SK-N-SH treated with all-trans-retinoic acid at 6 μM for 48 hours (cell line): Measurements from ENCODE around the gene CCNJL.

Experiments
- ATAC-seq: fragments of 200-7000 bp; cut with Tn5 transposase; 3 replicates; pipeline ENCODE4 v1.9.1; 2020; ENCODE audit warnings: mild to moderate bottlenecking, moderate library complexity
- ARNTL ChIP-seq: fragments of 450-650 bp; formaldehyde crosslinking; IDR thresholded peaks from 2 replicates; pipeline ENCODE4 v1.5.0; 2020; ENCODE audit warnings: low read depth, mild to moderate bottlenecking, moderate library complexity, borderline replicate concordance
- BACH2 ChIP-seq: fragments of 250-450 bp; sonication (Bioruptor Pico); IDR thresholded peaks from 2 replicates; pipeline ENCODE4 v1.9.0; 2021; ENCODE audit warnings: mild to moderate bottlenecking, borderline replicate concordance
- CREB5 ChIP-seq: fragments of 250-450 bp; sonication (Bioruptor Pico); IDR thresholded peaks from 2 replicates; pipeline ENCODE4 v1.5.1; 2020; ENCODE audit warnings: low read depth, mild to moderate bottlenecking, moderate library complexity
- ESRRG ChIP-seq: fragments of 250-450 bp; sonication (Bioruptor Pico); IDR thresholded peaks from 2 replicates; pipeline ENCODE4 v1.6.1; 2021; ENCODE audit warnings: mild to moderate bottlenecking
- GLIS3 ChIP-seq: fragments of 250-450 bp; sonication (Bioruptor Pico); IDR thresholded peaks from 2 replicates; pipeline ENCODE4 v1.5.0; 2020; ENCODE audit warnings: mild to moderate bottlenecking, moderate library complexity
- ISL1 ChIP-seq: fragments of 250-450 bp; sonication (Bioruptor Pico); IDR thresholded peaks from 2 replicates; pipeline ENCODE4 v2.1.2; 2022; ENCODE audit warnings: mild to moderate bottlenecking, moderate library complexity
- OSR1 ChIP-seq: fragments of 250-450 bp; sonication (Bioruptor Pico); IDR thresholded peaks from 2 replicates; pipeline ENCODE4 v1.8.0; 2022; ENCODE audit warnings: moderate library complexity, mild to moderate bottlenecking, inconsistent platforms
- PATZ1 ChIP-seq: fragments of 250-450 bp; sonication (Bioruptor Pico); IDR thresholded peaks from 2 replicates; pipeline ENCODE4 v1.8.0; 2020; ENCODE audit warnings: mild to moderate bottlenecking, moderate library complexity, borderline replicate concordance
- PPARA ChIP-seq: fragments of 250-450 bp; sonication (Bioruptor Pico); IDR thresholded peaks from 2 replicates; pipeline ENCODE4 v1.5.0; 2020; ENCODE audit warnings: mild to moderate bottlenecking, borderline replicate concordance
- RARB ChIP-seq: fragments of 250-450 bp; sonication (Bioruptor Pico); IDR thresholded peaks from 2 replicates; pipeline ENCODE4 v1.8.0; 2021; ENCODE audit warnings: mild to moderate bottlenecking, moderate library complexity
- SNAI2 ChIP-seq: fragments of 250-450 bp; sonication (Bioruptor Pico); IDR thresholded peaks from 2 replicates; pipeline ENCODE4 v1.5.0; 2020; ENCODE audit warnings: mild to moderate bottlenecking, moderate library complexity
- TCF4 ChIP-seq: fragments of 250-450 bp; sonication (Bioruptor Pico); IDR thresholded peaks from 2 replicates; pipeline ENCODE4 v1.8.0; 2021; ENCODE audit warnings: mild to moderate bottlenecking, moderate library complexity, borderline replicate concordance
- ZC3H10 ChIP-seq: fragments of 250-450 bp; sonication (Bioruptor Pico); IDR thresholded peaks from 2 replicates; pipeline ENCODE4 v1.5.1; 2021; ENCODE audit warnings: mild to moderate bottlenecking, moderate library complexity
- ZFP3 ChIP-seq: fragments of 250-450 bp; sonication (Bioruptor Pico); IDR thresholded peaks from 2 replicates; pipeline ENCODE4 v1.5.0; 2020; ENCODE audit warnings: mild to moderate bottlenecking, moderate library complexity
- ZFP30 ChIP-seq: fragments of 450-650 bp; formaldehyde crosslinking; IDR thresholded peaks from 2 replicates; pipeline ENCODE4 v1.5.0; 2022; ENCODE audit warnings: mild to moderate bottlenecking, moderate library complexity
- ZNF565 ChIP-seq: fragments of 450-650 bp; formaldehyde crosslinking; conservative IDR thresholded peaks from 2 replicates; pipeline ENCODE4 v1.5.0; 2020; ENCODE audit warnings: low read depth, mild to moderate bottlenecking, moderate library complexity
- ZNF70 ChIP-seq: fragments of 450-650 bp; formaldehyde crosslinking; IDR thresholded peaks from 2 replicates; pipeline ENCODE4 v1.5.0; 2020; ENCODE audit warnings: mild to moderate bottlenecking, moderate library complexity
- ZNF8 ChIP-seq: fragments of 450-650 bp; formaldehyde crosslinking; IDR thresholded peaks from 2 replicates; pipeline ENCODE4 v1.5.0; 2020; ENCODE audit warnings: mild to moderate bottlenecking, moderate library complexity
- TF ChIP-seq, protein P1 (sequence below): fragments of 250-450 bp; sonication (Bioruptor Pico); IDR thresholded peaks from 2 replicates; pipeline ENCODE4 v1.5.0; 2020; ENCODE audit warnings: mild to moderate bottlenecking, moderate library complexity
- TF ChIP-seq, protein P2 (sequence below): fragments of 250-450 bp; sonication (Bioruptor Pico); IDR thresholded peaks from 2 replicates; pipeline ENCODE4 v1.8.0; 2021; ENCODE audit warnings: low read depth, mild to moderate bottlenecking, moderate library complexity, borderline replicate concordance

The CCNJL gene

DNA sequence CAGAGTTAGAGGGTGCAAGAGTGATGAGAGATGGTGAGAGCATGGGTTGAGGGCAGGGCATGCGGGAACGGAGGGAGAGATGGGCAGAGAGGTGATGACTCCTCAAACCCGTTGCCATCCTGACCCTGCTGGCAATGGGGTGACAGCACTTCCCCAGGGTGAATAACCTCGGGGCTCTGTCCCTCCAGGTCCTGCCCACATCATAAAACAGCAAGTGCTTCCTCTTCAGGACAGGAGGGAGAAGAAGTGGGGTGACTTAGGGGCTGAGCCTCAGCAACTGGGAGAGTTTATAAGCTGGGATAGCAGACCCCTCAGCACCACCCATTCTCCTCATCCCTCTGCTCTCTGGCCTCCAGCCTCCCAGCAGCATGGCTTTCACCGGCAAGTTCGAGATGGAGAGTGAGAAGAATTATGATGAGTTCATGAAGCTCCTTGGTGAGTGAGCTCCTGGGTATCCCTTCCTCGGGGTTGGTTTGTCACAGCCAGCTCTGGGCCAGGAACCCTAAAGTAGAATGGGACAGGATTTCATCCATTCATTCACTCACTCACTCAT lies 83.1 kb downstream of the CCNJL start, which contains the start of gene FABP6 (continued):
- no peak for TF ChIP-seq PATZ1 (CRISPR knock-in tag)
- TF ChIP-seq OSR1 (CRISPR knock-in tag), result no peak
- TF ChIP-seq, protein P1, sequence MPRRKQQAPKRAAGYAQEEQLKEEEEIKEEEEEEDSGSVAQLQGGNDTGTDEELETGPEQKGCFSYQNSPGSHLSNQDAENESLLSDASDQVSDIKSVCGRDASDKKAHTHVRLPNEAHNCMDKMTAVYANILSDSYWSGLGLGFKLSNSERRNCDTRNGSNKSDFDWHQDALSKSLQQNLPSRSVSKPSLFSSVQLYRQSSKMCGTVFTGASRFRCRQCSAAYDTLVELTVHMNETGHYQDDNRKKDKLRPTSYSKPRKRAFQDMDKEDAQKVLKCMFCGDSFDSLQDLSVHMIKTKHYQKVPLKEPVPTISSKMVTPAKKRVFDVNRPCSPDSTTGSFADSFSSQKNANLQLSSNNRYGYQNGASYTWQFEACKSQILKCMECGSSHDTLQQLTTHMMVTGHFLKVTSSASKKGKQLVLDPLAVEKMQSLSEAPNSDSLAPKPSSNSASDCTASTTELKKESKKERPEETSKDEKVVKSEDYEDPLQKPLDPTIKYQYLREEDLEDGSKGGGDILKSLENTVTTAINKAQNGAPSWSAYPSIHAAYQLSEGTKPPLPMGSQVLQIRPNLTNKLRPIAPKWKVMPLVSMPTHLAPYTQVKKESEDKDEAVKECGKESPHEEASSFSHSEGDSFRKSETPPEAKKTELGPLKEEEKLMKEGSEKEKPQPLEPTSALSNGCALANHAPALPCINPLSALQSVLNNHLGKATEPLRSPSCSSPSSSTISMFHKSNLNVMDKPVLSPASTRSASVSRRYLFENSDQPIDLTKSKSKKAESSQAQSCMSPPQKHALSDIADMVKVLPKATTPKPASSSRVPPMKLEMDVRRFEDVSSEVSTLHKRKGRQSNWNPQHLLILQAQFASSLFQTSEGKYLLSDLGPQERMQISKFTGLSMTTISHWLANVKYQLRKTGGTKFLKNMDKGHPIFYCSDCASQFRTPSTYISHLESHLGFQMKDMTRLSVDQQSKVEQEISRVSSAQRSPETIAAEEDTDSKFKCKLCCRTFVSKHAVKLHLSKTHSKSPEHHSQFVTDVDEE (CRISPR knock-in tag), result no peak

DNA sequence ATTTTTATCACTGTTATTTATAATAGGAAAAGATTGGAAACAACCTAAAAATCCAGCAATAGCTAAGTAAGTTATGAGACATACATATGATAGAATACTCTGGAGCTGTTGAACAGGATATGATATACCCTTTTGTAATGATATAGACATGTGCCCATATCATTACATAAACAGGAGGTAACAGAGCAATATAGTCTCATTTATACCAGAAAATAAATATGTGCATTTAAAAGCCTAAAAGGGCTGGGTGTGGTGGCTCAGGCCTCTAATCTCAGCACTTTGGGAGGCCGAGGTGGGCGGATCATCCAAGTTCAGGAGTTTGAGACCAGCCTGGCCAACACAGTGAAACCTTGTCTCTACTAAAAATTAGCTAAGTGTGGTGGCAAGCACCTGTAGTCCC lies 85.4 kb downstream of the CCNJL start:
- ATAC-seq, result no peak
- no peak for TF ChIP-seq SNAI2 (CRISPR knock-in tag)
- no peak for TF ChIP-seq PPARA
- TF ChIP-seq BACH2 (CRISPR knock-in tag), result no peak
- TF ChIP-seq ZNF70 (CRISPR knock-in tag), result no peak
- no peak for TF ChIP-seq ISL1 (CRISPR knock-in tag)
- no peak for TF ChIP-seq OSR1 (CRISPR knock-in tag)
- TF ChIP-seq ESRRG, result no peak
- no peak for TF ChIP-seq ZC3H10 (CRISPR knock-in tag)
- no peak for TF ChIP-seq RARB (CRISPR knock-in tag)

DNA sequence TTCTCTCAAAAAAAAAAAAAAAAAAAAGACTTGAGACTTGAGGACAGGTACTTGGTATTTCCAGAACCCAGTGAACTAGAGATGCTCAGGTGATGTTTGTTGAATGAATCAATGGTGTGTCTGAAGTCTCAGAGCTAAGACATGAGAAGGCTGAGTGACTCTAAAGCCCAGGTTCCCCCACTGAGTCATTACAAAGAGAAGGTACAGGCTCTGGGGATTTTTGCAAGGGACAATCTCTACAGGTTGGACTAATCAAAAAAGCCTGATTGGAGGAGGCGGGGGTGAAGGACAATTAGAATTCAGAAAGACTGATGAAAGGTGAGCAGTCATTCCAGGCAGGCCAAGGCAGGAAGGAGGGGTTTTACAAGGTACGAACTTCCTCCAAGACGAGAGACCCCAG lies 91.3 kb downstream of the CCNJL start:
- ATAC-seq, result no peak

More for the DNA sequence above, 91.3 kb downstream of the CCNJL start:
- TF ChIP-seq, protein P1 (CRISPR knock-in tag), result no peak
- no peak for TF ChIP-seq RARB (CRISPR knock-in tag)
- no peak for TF ChIP-seq ARNTL (CRISPR knock-in tag)
- TF ChIP-seq ZNF565 (CRISPR knock-in tag), result no peak
- no peak for TF ChIP-seq TCF4 (CRISPR knock-in tag)
- TF ChIP-seq, protein P2, sequence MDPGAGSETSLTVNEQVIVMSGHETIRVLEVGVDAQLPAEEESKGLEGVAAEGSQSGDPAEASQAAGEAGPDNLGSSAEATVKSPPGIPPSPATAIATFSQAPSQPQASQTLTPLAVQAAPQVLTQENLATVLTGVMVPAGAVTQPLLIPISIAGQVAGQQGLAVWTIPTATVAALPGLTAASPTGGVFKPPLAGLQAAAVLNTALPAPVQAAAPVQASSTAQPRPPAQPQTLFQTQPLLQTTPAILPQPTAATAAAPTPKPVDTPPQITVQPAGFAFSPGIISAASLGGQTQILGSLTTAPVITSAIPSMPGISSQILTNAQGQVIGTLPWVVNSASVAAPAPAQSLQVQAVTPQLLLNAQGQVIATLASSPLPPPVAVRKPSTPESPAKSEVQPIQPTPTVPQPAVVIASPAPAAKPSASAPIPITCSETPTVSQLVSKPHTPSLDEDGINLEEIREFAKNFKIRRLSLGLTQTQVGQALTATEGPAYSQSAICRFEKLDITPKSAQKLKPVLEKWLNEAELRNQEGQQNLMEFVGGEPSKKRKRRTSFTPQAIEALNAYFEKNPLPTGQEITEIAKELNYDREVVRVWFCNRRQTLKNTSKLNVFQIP, result no peak
- TF ChIP-seq ZFP3 (CRISPR knock-in tag), result no peak
- TF ChIP-seq BACH2 (CRISPR knock-in tag), result no peak
- no peak for TF ChIP-seq ZNF8 (CRISPR knock-in tag)
- TF ChIP-seq GLIS3 (CRISPR knock-in tag), result no peak
- no peak for TF ChIP-seq ZFP30
- TF ChIP-seq ESRRG, result no peak
- no peak for TF ChIP-seq ZC3H10 (CRISPR knock-in tag)
- no peak for TF ChIP-seq PPARA
- TF ChIP-seq OSR1 (CRISPR knock-in tag), result no peak
- no peak for TF ChIP-seq CREB5 (CRISPR knock-in tag)
